ENCODE measurements around the gene NFE2L3. TPM values are rescaled to one million over a fixed set of nuclear protein-coding genes. Genes with fewer than 3 reads are reported as not detected.
"Not testable (repeated sequence)": the region's sequence is repeated elsewhere in the genome, so short reads cannot be mapped to it uniquely, and the experiment has no call there.

Gene NFE2L3
- total RNA-seq, 1 donor from 2014 or later: 5.2 TPM

DNA sequence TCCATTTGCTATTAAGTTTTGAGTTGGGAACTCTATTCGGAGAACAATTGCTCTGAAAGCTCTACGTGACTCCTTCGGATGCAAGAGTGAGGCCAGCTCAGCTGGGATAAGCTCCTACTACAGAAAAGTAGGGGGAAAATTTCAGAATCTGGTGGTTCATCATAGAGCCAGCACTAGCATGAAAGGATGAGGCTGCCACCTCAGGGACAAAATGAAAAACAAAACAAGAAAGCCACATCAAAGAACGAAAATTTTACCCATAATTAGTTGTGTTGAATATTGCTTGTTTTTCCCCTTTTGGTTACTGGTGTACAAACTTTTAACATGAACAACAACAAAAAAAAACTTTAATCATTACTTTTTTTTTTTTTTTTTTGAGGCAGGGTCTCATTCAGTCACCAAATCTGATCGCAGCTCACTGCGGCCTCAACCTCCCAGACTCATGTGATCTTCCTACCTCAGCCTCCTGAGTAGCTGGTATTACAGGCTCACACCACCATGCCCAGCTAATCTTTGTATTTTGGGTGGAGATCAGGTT lies 39.7 kb upstream of the NFE2L3 start:
- Histone ChIP-seq H3K4me1 (no peaks in the 10 kb centered on the region), H3K27me3 (no peaks in the 10 kb centered on the region), H3K9me3 (no peaks in the 10 kb centered on the region), H3K4me3 (no peak overlapping the region), H3K36me3 (no peaks in the 10 kb centered on the region), H3K27ac (no peak overlapping the region)
- TF ChIP-seq POLR2AphosphoS5 (IDR thresholded peaks at IDR 0.05; ENCODE audit: insufficient read depth in 1 of 2, low read depth in 1 of 2) (no peak), CTCF (IDR thresholded peaks at IDR 0.05) (no peak), POLR2A (IDR thresholded peaks at IDR 0.05) (no peak)
- intact Hi-C loops (cut with DNase I): no loop called here
- DNase-seq (ENCODE audit: extremely low spot score in 2 of 2): no peak

DNA sequence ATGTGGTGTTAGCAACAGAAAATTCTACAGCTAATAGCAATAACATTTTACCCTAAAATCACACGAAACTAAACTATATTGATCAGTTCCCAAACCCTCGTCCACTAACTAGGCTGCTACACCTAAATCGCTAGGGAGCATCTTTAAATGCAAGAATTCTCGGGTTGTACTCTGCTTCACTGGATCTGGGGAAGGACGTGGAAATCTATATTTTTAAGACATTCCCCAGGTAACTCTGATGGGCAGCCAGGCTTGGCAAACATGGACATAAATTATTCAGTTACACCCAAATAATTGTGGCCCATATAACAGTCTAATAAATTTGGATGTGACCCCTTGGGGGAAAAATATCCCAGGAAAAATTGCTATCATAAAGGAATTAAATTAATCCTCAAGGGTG lies 36.3 kb upstream of the NFE2L3 start:
- no peak overlapping the region for H3K27ac ChIP-seq
- no peaks in the 10 kb centered on the region for H3K27me3 ChIP-seq
- no peak overlapping the region for H3K4me3 ChIP-seq
- H3K36me3 ChIP-seq: no peaks in the 10 kb centered on the region
- TF ChIP-seq CTCF (IDR thresholded peaks at IDR 0.05): no peak
- no peak for TF ChIP-seq POLR2A (IDR thresholded peaks at IDR 0.05)
- TF ChIP-seq POLR2AphosphoS5 (IDR thresholded peaks at IDR 0.05; ENCODE audit: insufficient read depth in 1 of 2, low read depth in 1 of 2): no peak
- no peaks in the 10 kb centered on the region for H3K9me3 ChIP-seq
- DNase-seq (ENCODE audit: extremely low spot score in 2 of 2): no peak
- no peaks in the 10 kb centered on the region for H3K4me1 ChIP-seq
- intact Hi-C loops (cut with DNase I): no loop called here

- H3K4me1 ChIP-seq: no peaks in the 10 kb centered on the region
- TF ChIP-seq POLR2A (IDR thresholded peaks at IDR 0.05) (no peak), CTCF (IDR thresholded peaks at IDR 0.05) (no peak), POLR2AphosphoS5 (IDR thresholded peaks at IDR 0.05; ENCODE audit: insufficient read depth in 1 of 2, low read depth in 1 of 2) (no peak)
- no peak overlapping the region for H3K27ac ChIP-seq
- DNase-seq (ENCODE audit: extremely low spot score in 2 of 2): no peak
- H3K36me3 ChIP-seq: no peaks in the 10 kb centered on the region
- intact Hi-C loops (cut with DNase I): no loop called here
- H3K27me3 ChIP-seq: no peaks in the 10 kb centered on the region
- no peak overlapping the region for H3K4me3 ChIP-seq
- no peaks in the 10 kb centered on the region for H3K9me3 ChIP-seq
Measured at GRCh38 chr7:26117142-26117807, 34.7 kb upstream of the NFE2L3 start.

DNA sequence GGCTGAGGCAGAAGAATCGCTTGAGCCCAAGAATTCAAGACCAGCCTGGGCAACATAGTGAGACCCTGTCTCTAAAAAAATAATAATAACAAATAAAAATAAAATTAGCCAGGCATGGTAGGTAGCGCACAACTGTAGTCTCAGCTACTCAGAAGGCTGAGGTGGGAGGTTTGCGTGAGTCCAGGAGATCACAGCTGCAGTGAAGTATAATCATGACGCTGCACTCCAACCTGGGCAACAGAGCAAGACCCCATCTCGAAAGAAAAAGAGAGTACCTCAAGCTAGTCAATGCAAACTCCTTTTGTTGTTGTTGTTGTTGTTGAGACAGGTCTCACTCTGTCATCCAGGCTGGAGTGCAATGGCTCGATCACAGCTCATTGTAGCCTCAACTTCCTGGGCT lies 34.0 kb upstream of the NFE2L3 start:
- DNase-seq (ENCODE audit: extremely low spot score in 2 of 2): no peak
- H3K9me3 ChIP-seq: no peaks in the 10 kb centered on the region
- H3K27me3 ChIP-seq: no peaks in the 10 kb centered on the region
- no peaks in the 10 kb centered on the region for H3K4me1 ChIP-seq
- H3K36me3 ChIP-seq: no peaks in the 10 kb centered on the region
- intact Hi-C loops (cut with DNase I): no loop called here
- TF ChIP-seq POLR2AphosphoS5 (IDR thresholded peaks at IDR 0.05; ENCODE audit: insufficient read depth in 1 of 2, low read depth in 1 of 2): no peak
- no peak for TF ChIP-seq POLR2A (IDR thresholded peaks at IDR 0.05)
- TF ChIP-seq CTCF (IDR thresholded peaks at IDR 0.05): no peak
- H3K4me3 ChIP-seq: no peak overlapping the region
- H3K27ac ChIP-seq: no peak overlapping the region

DNA sequence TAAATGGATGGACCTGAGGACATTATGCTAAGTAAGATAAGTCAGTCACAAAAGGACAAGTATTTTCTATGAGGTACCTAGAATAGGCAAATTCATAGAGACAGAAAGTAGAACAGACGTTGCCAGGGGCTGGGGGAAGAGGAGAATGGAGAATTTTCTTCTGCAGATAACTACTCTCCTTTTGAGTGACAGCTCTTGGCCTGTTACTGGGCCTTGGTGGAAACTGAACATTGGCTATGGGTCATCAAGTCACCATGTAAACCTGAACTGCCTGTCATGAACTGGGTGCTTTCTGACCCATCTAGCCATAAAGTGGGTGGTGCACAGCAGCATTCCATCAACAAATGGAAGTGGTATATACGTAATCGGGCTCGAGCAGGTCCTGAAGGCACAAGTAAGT lies 29.3 kb upstream of the NFE2L3 start:
- no peaks in the 10 kb centered on the region for H3K9me3 ChIP-seq
- TF ChIP-seq CTCF (IDR thresholded peaks at IDR 0.05): no peak
- TF ChIP-seq POLR2AphosphoS5 (IDR thresholded peaks at IDR 0.05; ENCODE audit: insufficient read depth in 1 of 2, low read depth in 1 of 2): no peak
- no peak for TF ChIP-seq POLR2A (IDR thresholded peaks at IDR 0.05)
- DNase-seq (ENCODE audit: extremely low spot score in 2 of 2): no peak
- H3K4me1 ChIP-seq: no peaks in the 10 kb centered on the region
- intact Hi-C loops (cut with DNase I): no loop called here
- H3K27ac ChIP-seq: no peak overlapping the region
- no peaks in the 10 kb centered on the region for H3K36me3 ChIP-seq
- H3K4me3 ChIP-seq: no peak overlapping the region
- H3K27me3 ChIP-seq: no peaks in the 10 kb centered on the region

- H3K27ac ChIP-seq; intact Hi-C loops (cut with DNase I); H3K9me3 ChIP-seq; DNase-seq (ENCODE audit: extremely low spot score in 2 of 2); H3K4me1 ChIP-seq; H3K27me3 ChIP-seq; H3K36me3 ChIP-seq; H3K4me3 ChIP-seq: not testable (repeated sequence)
Measured at GRCh38 chr7:26124775-26125174, 27.2 kb upstream of the NFE2L3 start.
